Measurements from ENCODE around the gene MRFAP1. TPM values are rescaled to one million over a fixed set of nuclear protein-coding genes. Genes with fewer than 3 reads are reported as not detected.

Gene MRFAP1
- total RNA-seq, 1 experiment from 2014 or later, result 212 TPM

- CTCF ChIA-PET, result no interaction called here
- BruUV-seq (replicated peaks), result no TSS peak
- Histone ChIP-seq H3K27ac (ENCODE audit: low read length) (no peak overlapping the region), H3K9me3 (ENCODE audit: control insufficient read depth, insufficient read depth, low read depth, low read length) (no peaks in the 10 kb centered on the region), H3K36me3 (ENCODE audit: control insufficient read depth, insufficient read depth, low read length) (no peaks in the 10 kb centered on the region), H3K4me3 (ENCODE audit: low read depth in 2 of 2, low read length in 2 of 2) (no peak overlapping the region), H3K4me1 (ENCODE audit: control insufficient read depth, insufficient read depth, low read length) (no peaks in the 10 kb centered on the region), H3K27me3 (ENCODE audit: control insufficient read depth, insufficient read depth, low read length) (no peaks in the 10 kb centered on the region)
- TF ChIP-seq SIN3A (IDR thresholded peaks at IDR 0.05; ENCODE audit: borderline replicate concordance, insufficient read depth, low read depth, low read length) (no peak), POLR2AphosphoS5 (IDR thresholded peaks at IDR 0.05; ENCODE audit: low read depth, low read length) (no peak), CTCF (IDR thresholded peaks at IDR 0.05) (no peak), TCF7L2 (IDR thresholded peaks at IDR 0.05; ENCODE audit: low read depth, low read length) (no peak), REST (IDR thresholded peaks at IDR 0.05; ENCODE audit: insufficient read depth in 1 of 2, low read depth in 2 of 2, low read length in 1 of 2) (no peak)
- intact Hi-C loops (cut with micrococcal nuclease; ENCODE audit: unreplicated experiment) (no loop called here), in situ Hi-C loops (cut with HindIII; ENCODE audit: low pct_unique_long_range_greater_than_20kb, low sequenced_read_pairs) (no loop called here)
- no peak for ATAC-seq
- POLR2A ChIA-PET, result no interaction called here
- DNase-seq (ENCODE audit: low read depth, low spot score), result no peak
Measured at GRCh38 chr4:6607368-6608055, 33.0 kb upstream of the MRFAP1 start.

GRCh38 chr4:6608758-6609414, 31.6 kb upstream of the MRFAP1 start:
- Histone ChIP-seq H3K4me3 (ENCODE audit: low read depth in 2 of 2, low read length in 2 of 2) (no peak overlapping the region), H3K27me3 (ENCODE audit: control insufficient read depth, insufficient read depth, low read length) (no peaks in the 10 kb centered on the region), H3K36me3 (ENCODE audit: control insufficient read depth, insufficient read depth, low read length) (no peaks in the 10 kb centered on the region), H3K9me3 (ENCODE audit: control insufficient read depth, insufficient read depth, low read depth, low read length) (no peaks in the 10 kb centered on the region), H3K4me1 (ENCODE audit: control insufficient read depth, insufficient read depth, low read length) (no peaks in the 10 kb centered on the region), H3K27ac (ENCODE audit: low read length) (no peak overlapping the region)
- intact Hi-C loops (cut with micrococcal nuclease; ENCODE audit: unreplicated experiment), result no loop called here
- TF ChIP-seq SIN3A (IDR thresholded peaks at IDR 0.05; ENCODE audit: borderline replicate concordance, insufficient read depth, low read depth, low read length), result no peak
- no peak for TF ChIP-seq TCF7L2 (IDR thresholded peaks at IDR 0.05; ENCODE audit: low read depth, low read length)
- TF ChIP-seq REST (IDR thresholded peaks at IDR 0.05; ENCODE audit: insufficient read depth in 1 of 2, low read depth in 2 of 2, low read length in 1 of 2), result no peak
- no peak; the same call in 1 of the 2 replicates for TF ChIP-seq CTCF (IDR thresholded peaks at IDR 0.05)
- TF ChIP-seq POLR2AphosphoS5 (IDR thresholded peaks at IDR 0.05; ENCODE audit: low read depth, low read length), result no peak
- DNase-seq (ENCODE audit: low read depth, low spot score) (no peak), ATAC-seq (no peak)
- ChIA-PET POLR2A (no interaction called here), CTCF (no interaction called here)
- BruUV-seq (replicated peaks), result no TSS peak
- in situ Hi-C loops (cut with HindIII; ENCODE audit: low pct_unique_long_range_greater_than_20kb, low sequenced_read_pairs), result no loop called here
